Endothelial cell of umbilical vein (primary cell): ENCODE data around the gene MAPKAP1. TPM values are rescaled to one million over a fixed set of nuclear protein-coding genes. Genes with fewer than 3 reads are reported as not detected.

Source experiments
- BruUV-seq: library from RNA; stranded (reverse); fragments of 400-500 nt; replicated peaks from 2 replicates; lab custom pipeline; 2021; lab: Mats Ljungman, UMichigan
- CTCF ChIA-PET: fragments of 300-600, 350-600 bp; sonication (Branson Sonifier 250); formaldehyde crosslinking; loops from one replicate; lab custom pipeline; 2021; ENCODE audit warnings: antibody characterized with exemption, inconsistent platforms; lab: Charles Lee
- POLR2A ChIA-PET: fragments of 300-600, 350-600 bp; sonication (Branson Sonifier 250); formaldehyde crosslinking; loops from one replicate; lab custom pipeline; 2021; ENCODE audit warnings: antibody characterized with exemption, inconsistent platforms; lab: Charles Lee
- DNase-seq: peaks from one replicate; pipeline ENCODE4 v3.0.0-alpha.2; 2011; ENCODE audit warnings: low read depth, low spot score
- FAIRE-seq: peaks from 2 replicates; lab custom pipeline; 2011; peaks lifted over from hg19 to GRCh38; lab: Jason Lieb, UNC
- H2AFZ ChIP-seq: 2 replicates; pipeline ENCODE4 v1.6.0; 2012; ENCODE audit warnings: low read depth, low read length, control low read depth, inconsistent platforms
- H3K27ac ChIP-seq: 2 replicates; pipeline ENCODE4 v1.5.1; 2011; ENCODE audit warnings: low read depth, mild to moderate bottlenecking, control low read depth, low read length, moderate library complexity; ENCODE audit not compliant: insufficient read depth
- H3K27me3 ChIP-seq, 2 experiments: 2 replicates each; pipeline versions ENCODE4 v1.6.0 to v1.6.1; 2011; ENCODE audit warnings: low read length in 2 of 2, mixed read lengths in 1 of 2; ENCODE audit not compliant: control insufficient read depth in 2 of 2, insufficient read depth in 2 of 2
- H3K36me3 ChIP-seq, 2 experiments: 2 replicates in 1 of 2; 3 replicates in 1 of 2; pipeline ENCODE4 v1.5.1; 2011; ENCODE audit warnings: low read length in 2 of 2, mild to moderate bottlenecking in 1 of 2, moderate library complexity in 1 of 2; ENCODE audit not compliant: control insufficient read depth in 2 of 2, insufficient read depth in 2 of 2; ENCODE audit errors: extremely low read depth in 1 of 2
- H3K4me1 ChIP-seq: 3 replicates; pipeline ENCODE4 v1.5.1; 2011; ENCODE audit warnings: mild to moderate bottlenecking, low read length; ENCODE audit not compliant: control insufficient read depth, insufficient read depth; ENCODE audit errors: extremely low read depth
- H3K4me2 ChIP-seq: 2 replicates; pipeline ENCODE4 v1.6.1; 2011; ENCODE audit warnings: low read length, control low read depth, mixed read lengths; ENCODE audit not compliant: insufficient read depth
- H3K4me3 ChIP-seq, 3 experiments: fragments of 200-600 bp in 1 of 3; sonication (generic), shearing (Covaris generic) in 1 of 3; replicated peaks in 1 of 3; 2 replicates each; pipeline ENCODE4 v1.5.1; 2011 to 2016; ENCODE audit warnings: control low read depth in 3 of 3, low read length in 3 of 3, mild to moderate bottlenecking in 2 of 3, inconsistent platforms in 1 of 3, low read depth in 1 of 3, moderate library complexity in 1 of 3; ENCODE audit not compliant: insufficient read depth in 1 of 3
- H3K79me2 ChIP-seq: 2 replicates; pipeline ENCODE4 v1.6.0; 2012; ENCODE audit warnings: low read length, inconsistent platforms; ENCODE audit not compliant: control insufficient read depth, insufficient read depth
- H3K9ac ChIP-seq: replicated peaks from 2 replicates; pipeline ENCODE3; 2011; ENCODE audit warnings: low read length, control low read depth; ENCODE audit not compliant: insufficient read depth; ENCODE audit errors: extremely low read depth
- H3K9me1 ChIP-seq: replicated peaks from 3 replicates; pipeline ENCODE4 v1.6.0; 2011; ENCODE audit warnings: mild to moderate bottlenecking, low read length; ENCODE audit not compliant: control insufficient read depth, insufficient read depth; ENCODE audit errors: extremely low read depth
- H3K9me3 ChIP-seq: replicated peaks from 2 replicates; pipeline ENCODE4 v1.5.1; 2012; ENCODE audit warnings: low read length, inconsistent platforms; ENCODE audit not compliant: control insufficient read depth, insufficient read depth
- H4K20me1 ChIP-seq: replicated peaks from 2 replicates; pipeline ENCODE3; 2011; ENCODE audit warnings: mild to moderate bottlenecking, low read length; ENCODE audit not compliant: control insufficient read depth, insufficient read depth; ENCODE audit errors: extremely low read depth
- CTCF ChIP-seq, 2 donors: IDR thresholded peaks; 1 replicate in 1 of 2; 2 replicates in 1 of 2; pipeline ENCODE4 v1.5.1; 2011; ENCODE audit warnings: low read length in 2 of 2, mild to moderate bottlenecking in 2 of 2, moderate library complexity in 2 of 2, control low read depth in 1 of 2, inconsistent platforms in 1 of 2, low read depth in 1 of 2; ENCODE audit not compliant: insufficient read depth in 1 of 2; ENCODE audit errors: extremely low read depth in 1 of 2
- EZH2 ChIP-seq: IDR thresholded peaks from 2 replicates; pipeline ENCODE4 v1.6.1; 2012; ENCODE audit warnings: borderline replicate concordance, low read depth, mild to moderate bottlenecking, moderate library complexity, low read length, inconsistent platforms; ENCODE audit not compliant: severe bottlenecking
- FOS ChIP-seq: IDR thresholded peaks from 2 replicates; pipeline ENCODE4 v1.6.1; 2011; ENCODE audit warnings: mild to moderate bottlenecking, low read length, moderate library complexity, borderline replicate concordance; ENCODE audit not compliant: insufficient read depth
- GATA2 ChIP-seq: IDR thresholded peaks from 2 replicates; pipeline ENCODE4 v1.7.0; 2011; ENCODE audit warnings: low read depth, mild to moderate bottlenecking, moderate library complexity, mixed read lengths, low read length; ENCODE audit not compliant: insufficient read length, insufficient read depth
- JUN ChIP-seq: IDR thresholded peaks from 2 replicates; pipeline ENCODE4 v1.6.1; 2011; ENCODE audit warnings: borderline replicate concordance, low read depth; ENCODE audit not compliant: insufficient read length, insufficient read depth
- MAX ChIP-seq: IDR thresholded peaks from 2 replicates; pipeline ENCODE4 v1.6.1; 2011; ENCODE audit not compliant: insufficient read depth, insufficient read length
- MYC ChIP-seq: IDR thresholded peaks from one replicate; pipeline ENCODE4 v1.6.1; 2011; ENCODE audit warnings: mild to moderate bottlenecking, low read depth, low read length
- POLR2A ChIP-seq: IDR thresholded peaks from 2 replicates; pipeline ENCODE4 v1.6.1; 2012; ENCODE audit warnings: low read depth, mild to moderate bottlenecking, control low read depth, low read length
- POLR2AphosphoS5 ChIP-seq: IDR thresholded peaks from 2 replicates; pipeline ENCODE4 v1.6.1; 2012; ENCODE audit warnings: low read depth, mild to moderate bottlenecking, control low read depth, low read length, moderate library complexity; ENCODE audit not compliant: insufficient read depth
- dilution Hi-C: fragments of 300-500 bp; cut with MboI; formaldehyde crosslinking; loops from one replicate; pipeline ENCODE4 v1.15.0; 2019; ENCODE audit warnings: low sequenced_read_pairs; ENCODE audit not compliant: extremely low pct_ligation_motif_present
- intact Hi-C: fragments of 100-400 bp; cut with micrococcal nuclease; formaldehyde crosslinking; loops from one replicate; pipeline ENCODE4 v1.10.0; 2022
- polyA plus RNA-seq, 4 experiments: library from polyadenylated mRNA; depleted of rRNA in 3 of 4; stranded (reverse) in 3 of 4; unstranded in 1 of 4; fragments of >200 nt; gene quantifications; 2 replicates each; pipeline versions ENCODE4 v1.2.1 to v1.2.3, GENCODE V29; 2011 to 2012; ENCODE audit warnings: missing spikeins in 1 of 4
- total RNA-seq: library from RNA; stranded (reverse); gene quantifications from 2 replicates; pipeline ENCODE4 v1.2.3, GENCODE V29; 2021

The MAPKAP1 gene
- total and polyA plus RNA-seq, 2 donors (not counting 3 experiments of a cell fraction or from before 2014, with no cell fraction given) = 61.9 to 99.1 TPM

- no peaks in the 10 kb centered on the region for H3K4me1 ChIP-seq
- H3K79me2 ChIP-seq = no peaks in the 10 kb centered on the region
- no peaks in the 10 kb centered on the region for H3K9me3 ChIP-seq
- no peak overlapping the region for H3K27ac ChIP-seq
- no peaks in the 10 kb centered on the region for H4K20me1 ChIP-seq
- ChIA-PET CTCF (no interaction called here), POLR2A (no interaction called here)
- DNase-seq = no peak
- H3K9me1 ChIP-seq = no peaks in the 10 kb centered on the region
- no peaks in the 10 kb centered on the region for H3K36me3 ChIP-seq
- TF ChIP-seq MYC (no peak), FOS (no peak), POLR2A (no peak), CTCF (IDR thresholded peaks at IDR 0.05; ENCODE audit: extremely low read depth in 1 of 2, insufficient read depth in 1 of 2, low read depth in 1 of 2, low read length in 2 of 2) (no peak), EZH2 (no peak), GATA2 (no peak), POLR2AphosphoS5 (no peak), JUN (no peak), MAX (no peak)
- no peak for FAIRE-seq
- no peak overlapping the region for H2AFZ ChIP-seq
- H3K4me2 ChIP-seq = no peak overlapping the region
- intact Hi-C loops = no loop called here
- no peak overlapping the region for H3K4me3 ChIP-seq
- H3K9ac ChIP-seq = no peak overlapping the region
- no TSS peak for BruUV-seq
- dilution Hi-C loops = no loop called here
- peaks cover 9 to 12% of the 10 kb centered on the region in 2 experiments for H3K27me3 ChIP-seq
Measured at GRCh38 chr9:125726456-125727132, 19.6 kb upstream of the MAPKAP1 start.
